GM21619 (cell line): Measurements from ENCODE around the gene LMBR1.
A peak's percentile ranks its signal among the peaks of the same experiment; 100 is the strongest.
"Not testable (repeated sequence)": the region's sequence is repeated elsewhere in the genome, so short reads cannot be mapped to it uniquely, and the experiment has no call there.

ENCODE experiments used
- ATAC-seq: cut with Tn5 transposase; IDR thresholded peaks from one replicate; pipeline ENCODE4 v1.9.1; 2021; ENCODE audit not compliant: unreplicated experiment

The LMBR1 gene

DNA sequence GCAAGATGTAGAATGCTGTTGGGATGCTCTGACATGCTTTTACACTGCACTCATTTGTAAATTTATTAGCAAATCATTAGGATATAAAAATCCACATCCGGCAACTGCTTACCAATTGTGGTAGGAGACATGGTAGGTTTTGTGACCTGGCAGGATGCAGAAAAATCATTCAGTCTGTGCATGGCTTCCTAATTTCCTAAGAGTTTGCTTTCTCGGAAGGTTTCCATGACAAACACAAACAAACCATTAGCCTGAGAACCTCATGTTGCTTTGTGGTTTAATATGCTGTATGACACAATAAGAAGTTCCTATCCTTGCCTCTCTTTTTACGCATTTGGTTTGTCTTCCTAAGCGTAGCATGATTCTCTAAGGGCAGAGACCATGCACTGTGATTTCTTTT, 14.7 kb upstream of the LMBR1 start:
- no peak for ATAC-seq

DNA sequence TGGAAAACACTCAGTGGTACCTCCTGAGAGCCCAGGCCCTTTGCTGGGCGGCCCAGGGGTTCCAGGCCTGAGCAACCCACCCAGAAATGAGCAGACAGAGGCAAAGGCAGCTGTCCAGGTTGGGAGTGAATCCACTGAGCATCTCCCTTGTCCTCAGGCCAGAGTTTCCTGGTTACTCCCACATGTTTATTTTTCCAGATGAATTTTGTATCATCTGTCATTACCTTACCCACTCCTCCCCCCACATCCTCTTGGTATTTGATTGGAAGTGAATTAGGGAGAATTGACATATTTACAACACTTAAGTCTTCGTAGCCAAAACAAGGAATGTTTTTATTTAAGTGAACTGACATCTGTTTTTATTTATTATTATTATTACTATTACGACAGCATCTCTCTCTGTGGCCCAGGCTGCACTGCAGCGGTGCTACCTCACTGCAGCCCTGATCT, 13.2 kb upstream of the LMBR1 start:
- no peak for ATAC-seq

GRCh38 chr7:156903232-156903909, 10.4 kb upstream of the LMBR1 start:
- ATAC-seq: no peak

GRCh38 chr7:156900093-156900492, 7.1 kb upstream of the LMBR1 start:
- not testable (repeated sequence) for ATAC-seq

DNA sequence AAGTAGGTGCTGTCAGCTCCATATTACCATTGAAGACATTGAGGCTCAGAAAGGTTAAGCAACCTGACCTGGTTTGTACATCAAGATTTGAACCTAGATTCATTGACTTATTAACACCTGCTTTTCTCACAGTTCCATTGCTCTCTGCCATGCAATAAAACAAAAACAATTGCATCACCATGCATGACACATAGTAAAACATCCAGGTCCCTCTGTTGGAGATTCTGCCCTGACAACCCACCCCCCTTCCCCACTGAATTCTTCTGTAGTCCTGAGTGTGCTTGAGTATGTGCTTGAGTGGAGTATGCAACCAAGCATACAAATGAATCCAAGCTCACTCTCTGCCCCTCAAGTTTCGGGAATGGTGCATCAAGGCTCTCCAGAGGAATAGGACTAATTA, 6.0 kb upstream of the LMBR1 start:
- ATAC-seq: no peak

GRCh38 chr7:156897673-156898072, 4.7 kb upstream of the LMBR1 start:
- ATAC-seq: no peak

GRCh38 chr7:156896388-156897022, 3.5 kb upstream of the LMBR1 start:
- ATAC-seq: no peak

GRCh38 chr7:156895024-156895780, 2.2 kb upstream of the LMBR1 start:
- ATAC-seq: no peak

DNA sequence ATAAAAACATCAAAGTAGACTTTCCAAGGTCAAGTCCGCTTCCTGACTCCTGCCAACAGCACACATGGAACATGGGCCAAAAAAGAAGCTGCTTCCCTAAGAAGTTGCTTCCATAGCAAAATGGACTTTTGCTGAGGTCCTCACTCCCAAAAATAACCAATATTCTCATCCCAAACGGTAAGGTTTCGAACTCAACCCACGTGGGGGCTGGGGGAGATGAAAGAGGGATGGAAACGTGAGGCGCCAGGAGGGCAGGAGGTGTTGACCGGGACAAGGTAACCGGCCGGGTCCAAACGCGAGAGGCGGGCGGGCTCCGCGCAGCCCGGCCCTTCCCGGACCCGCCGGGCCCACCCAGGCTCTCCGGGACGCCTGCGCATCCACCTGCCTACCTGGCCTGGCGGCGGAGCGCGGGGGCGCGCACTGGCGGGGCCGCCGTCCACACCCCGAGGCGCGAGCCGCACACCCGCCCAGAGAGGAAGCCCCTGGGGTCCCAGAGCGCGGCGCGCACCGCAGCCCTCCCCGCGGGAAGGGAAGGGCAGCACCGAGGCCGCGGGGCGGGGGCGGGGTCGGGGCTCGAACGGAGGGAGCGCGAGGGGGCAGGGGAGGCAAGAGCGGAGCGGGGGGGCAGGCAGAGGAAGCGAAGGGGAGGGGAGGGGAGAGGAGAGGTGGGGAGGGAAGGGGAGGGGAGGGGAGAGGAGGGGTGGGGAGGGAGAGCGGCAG, 742 bp downstream of the LMBR1 start:
- peak; percentile 18 for ATAC-seq

- ATAC-seq: no peak
These were observed 3.2 kb downstream of the LMBR1 start for GRCh38 chr7:156889746-156890145.

DNA sequence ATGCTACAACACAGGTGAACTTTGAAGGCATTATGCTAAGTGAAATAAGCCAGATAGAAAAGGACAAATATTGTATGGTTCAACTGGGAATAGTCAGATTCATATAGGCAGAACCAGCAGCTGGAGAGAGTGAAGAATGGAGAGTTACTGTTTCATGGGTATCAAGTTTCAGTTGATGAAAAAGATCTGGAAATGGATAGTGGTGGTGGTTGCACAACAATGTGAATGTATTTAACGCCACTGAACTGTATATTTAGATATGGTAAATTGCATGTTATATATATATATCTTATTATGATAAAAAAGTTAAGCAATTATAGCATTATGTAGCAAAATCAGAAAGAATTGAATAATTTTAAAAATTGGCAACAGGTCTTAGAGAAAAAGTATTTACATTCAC, 3.9 kb downstream of the LMBR1 start:
- ATAC-seq: no peak

DNA sequence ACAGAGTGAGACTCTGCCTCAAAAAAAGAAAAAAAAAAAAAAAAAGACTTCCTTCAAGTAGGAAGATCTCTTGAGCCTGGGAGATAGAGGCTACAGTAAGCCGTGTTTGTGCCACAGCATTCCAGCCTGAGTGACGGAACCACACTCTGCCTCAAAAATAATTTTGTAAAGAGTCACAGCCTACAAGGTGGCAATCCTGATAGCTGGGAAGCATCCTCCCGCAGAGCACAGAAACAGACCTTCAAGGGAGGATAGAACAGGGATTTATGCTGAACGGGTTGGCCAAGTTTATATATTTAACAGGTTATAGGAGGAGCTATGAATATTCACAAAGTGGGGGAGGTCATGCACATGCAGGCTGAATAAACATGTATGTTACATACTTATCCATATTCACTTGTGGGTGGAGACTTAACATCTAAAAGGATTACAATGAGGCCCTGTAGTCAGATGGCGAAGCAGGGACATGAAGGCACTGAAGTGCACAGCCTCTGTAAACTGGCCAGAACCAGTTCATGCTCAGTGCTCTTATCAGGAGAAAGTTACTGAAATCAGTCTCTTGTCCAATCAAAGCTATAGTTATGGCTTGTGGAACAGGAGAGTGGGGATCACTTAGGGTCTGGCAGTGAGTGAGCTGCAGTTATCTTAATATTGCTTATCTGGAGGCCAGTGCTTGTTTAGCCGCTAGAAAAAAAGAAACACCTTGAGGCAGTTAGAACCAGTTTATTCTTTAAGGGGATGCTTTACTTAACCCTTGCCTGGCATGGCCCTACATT, 6.8 kb downstream of the LMBR1 start:
- no peak for ATAC-seq

- ATAC-seq: no peak
These were observed 11.3 kb downstream of the LMBR1 start for GRCh38 chr7:156881679-156882078.

DNA sequence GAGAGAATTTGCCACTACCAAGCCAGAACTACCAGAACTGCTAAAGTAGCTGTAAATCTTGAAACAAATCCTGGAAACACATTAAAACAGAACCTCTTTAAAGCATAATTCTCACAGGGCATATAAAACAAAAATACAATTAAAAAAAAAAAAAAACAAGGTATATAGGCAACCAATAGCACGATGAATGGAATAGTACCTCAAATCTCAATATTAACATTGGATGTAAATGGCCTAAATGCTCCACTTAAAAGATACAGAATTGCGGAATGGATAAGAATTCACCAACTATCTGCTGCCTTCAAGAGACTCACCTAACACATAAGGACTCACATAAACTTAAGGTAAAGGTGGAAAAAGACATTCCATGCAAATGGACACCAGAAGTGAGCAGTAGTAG, 17.2 kb downstream of the LMBR1 start:
- no peak for ATAC-seq

- ATAC-seq: not testable (repeated sequence)
These were observed 24.6 kb downstream of the LMBR1 start for GRCh38 chr7:156868363-156868762.

DNA sequence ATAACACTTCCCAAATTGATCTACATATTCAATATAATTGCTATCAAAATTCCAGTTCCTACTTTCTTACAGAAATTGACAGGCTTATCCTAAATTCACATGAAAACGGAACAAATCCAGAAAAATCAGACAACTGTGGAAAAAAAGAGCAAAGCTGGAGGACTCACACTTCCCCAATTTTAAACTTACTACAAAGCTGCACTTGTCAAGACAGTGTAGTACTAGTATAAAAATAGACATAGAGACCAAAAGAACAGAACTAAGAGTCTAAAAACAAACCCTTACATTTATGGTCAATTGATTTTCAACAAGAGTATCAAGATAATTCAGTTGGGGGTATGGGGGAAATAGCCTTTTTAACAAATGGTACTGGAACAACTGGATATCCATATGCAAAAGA, 27.5 kb downstream of the LMBR1 start:
- no peak for ATAC-seq

DNA sequence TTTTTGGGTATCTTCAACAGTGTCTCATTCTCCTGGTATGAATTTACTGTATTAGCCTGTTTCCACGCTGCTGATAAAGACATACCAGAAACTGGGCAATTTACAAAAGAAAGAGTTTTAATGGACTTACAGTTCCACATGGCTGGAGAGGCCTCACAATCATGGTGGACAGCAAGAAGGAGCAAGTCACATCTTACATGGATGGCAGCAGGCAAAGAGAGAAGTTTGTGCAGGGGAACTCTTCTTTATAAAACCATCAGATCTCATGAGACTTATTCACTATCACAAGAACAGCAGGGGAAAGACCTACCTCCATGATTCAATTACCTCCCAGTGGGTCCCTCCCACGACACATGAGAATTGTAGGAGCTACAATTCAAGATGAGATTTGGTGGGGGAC, 31.0 kb downstream of the LMBR1 start:
- ATAC-seq: not testable (repeated sequence)

DNA sequence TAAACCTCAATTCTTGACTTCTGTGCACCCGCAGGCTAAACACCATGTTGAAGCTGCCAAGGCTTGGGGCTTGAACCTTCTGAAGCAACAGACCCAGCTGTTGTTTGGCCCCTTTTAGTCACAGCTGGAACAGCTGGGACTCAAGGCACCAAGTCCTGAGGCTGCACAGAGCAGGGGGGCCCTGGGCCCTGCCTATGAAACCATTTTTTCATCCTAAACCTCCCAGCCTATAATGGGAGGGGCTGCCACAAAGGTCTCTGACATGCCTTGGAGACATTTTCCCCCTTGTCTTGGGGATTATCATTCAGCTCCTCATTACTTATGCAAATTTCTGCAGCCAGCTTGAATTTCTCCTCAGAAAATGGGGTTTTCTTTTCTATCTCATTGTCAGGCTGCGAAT, 31.8 kb downstream of the LMBR1 start:
- ATAC-seq: no peak

DNA sequence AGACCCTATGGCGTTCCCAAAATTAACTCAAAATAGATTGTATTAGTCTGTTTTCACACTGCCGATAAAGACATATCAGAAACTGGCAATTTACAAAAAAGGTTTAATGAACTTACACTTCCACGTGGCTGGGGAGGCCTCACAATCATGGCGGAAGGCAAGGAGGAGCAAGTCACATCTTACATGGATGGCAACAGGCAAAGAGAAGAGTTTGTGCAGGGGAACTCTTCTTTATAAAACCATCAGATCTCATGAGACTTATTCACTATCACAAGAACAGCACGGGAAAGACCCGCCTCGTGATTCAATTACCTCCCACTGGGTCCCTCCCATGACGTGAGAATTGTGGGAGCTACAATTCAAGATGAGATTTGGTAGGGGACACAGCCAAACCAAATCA, 32.9 kb downstream of the LMBR1 start:
- ATAC-seq: not testable (repeated sequence)

DNA sequence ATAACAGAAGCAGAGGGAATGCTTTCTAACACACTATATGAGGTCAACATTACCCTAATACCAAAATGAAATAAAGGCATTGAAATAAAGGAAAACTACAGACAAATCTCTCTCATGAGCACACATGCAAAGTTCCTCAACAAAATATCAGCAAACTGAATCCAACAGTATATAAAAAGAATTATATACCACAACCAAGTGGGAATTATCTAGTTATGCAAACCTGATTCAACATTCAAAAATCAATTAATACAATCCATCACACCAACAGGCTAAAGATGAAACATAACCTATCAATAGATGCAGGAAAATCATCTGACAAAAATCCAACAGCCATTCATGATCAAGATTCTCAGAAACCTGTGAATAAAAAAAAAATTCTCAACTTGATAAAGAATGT, 34.5 kb downstream of the LMBR1 start:
- ATAC-seq: no peak

- no peak for ATAC-seq
These were observed 35.2 kb downstream of the LMBR1 start for GRCh38 chr7:156857757-156858156.
